GM18870 (cell line): ENCODE measurements around the gene MAP3K13.
"Not testable (repeated sequence)": the region's sequence is repeated elsewhere in the genome, so short reads cannot be mapped to it uniquely, and the experiment has no call there.

Source experiments
- ATAC-seq: cut with Tn5 transposase; IDR thresholded peaks from one replicate; pipeline ENCODE4 v1.9.1; 2021; ENCODE audit warnings: moderate library complexity; ENCODE audit not compliant: unreplicated experiment

Gene MAP3K13

GRCh38 chr3:185387646-185388045, 24.7 kb downstream of the MAP3K13 start:
- ATAC-seq = no peak

- ATAC-seq = no peak
Measured at GRCh38 chr3:185393055-185393454, 30.1 kb downstream of the MAP3K13 start.

- ATAC-seq = no peak
Measured at GRCh38 chr3:185397676-185398075, 34.7 kb downstream of the MAP3K13 start.

GRCh38 chr3:185399737-185400667, 37.1 kb downstream of the MAP3K13 start:
- no peak for ATAC-seq

GRCh38 chr3:185400866-185401265, 37.9 kb downstream of the MAP3K13 start:
- ATAC-seq = no peak

- ATAC-seq = no peak
Measured at GRCh38 chr3:185401319-185401955, 38.5 kb downstream of the MAP3K13 start.

GRCh38 chr3:185402561-185402960, 39.6 kb downstream of the MAP3K13 start:
- ATAC-seq = no peak

GRCh38 chr3:185403002-185403401, 40.1 kb downstream of the MAP3K13 start:
- ATAC-seq = no peak

GRCh38 chr3:185405243-185405642, 42.3 kb downstream of the MAP3K13 start:
- no peak for ATAC-seq

- ATAC-seq = no peak
Measured at GRCh38 chr3:185405664-185406063, 42.7 kb downstream of the MAP3K13 start.

GRCh38 chr3:185406121-185406620, 43.2 kb downstream of the MAP3K13 start:
- ATAC-seq = no peak

GRCh38 chr3:185409957-185410356, 47.0 kb downstream of the MAP3K13 start:
- no peak for ATAC-seq

GRCh38 chr3:185411133-185411532, 48.2 kb downstream of the MAP3K13 start:
- ATAC-seq = no peak

GRCh38 chr3:185416513-185416912, 53.6 kb downstream of the MAP3K13 start:
- no peak for ATAC-seq

- not testable (repeated sequence) for ATAC-seq
Measured at GRCh38 chr3:185418561-185418977, 55.6 kb downstream of the MAP3K13 start.

GRCh38 chr3:185420762-185421161, 57.8 kb downstream of the MAP3K13 start:
- no peak for ATAC-seq

- no peak for ATAC-seq
Measured at GRCh38 chr3:185421577-185422232, 58.8 kb downstream of the MAP3K13 start.

- ATAC-seq = no peak
Measured at GRCh38 chr3:185422677-185423076, 59.7 kb downstream of the MAP3K13 start.

- no peak for ATAC-seq
Measured at GRCh38 chr3:185423178-185423577, 60.2 kb downstream of the MAP3K13 start.

- no peak for ATAC-seq
Measured at GRCh38 chr3:185424435-185424834, 61.5 kb downstream of the MAP3K13 start.

- no peak for ATAC-seq
Measured at GRCh38 chr3:185430375-185430774, 67.4 kb downstream of the MAP3K13 start.
